HCEC 1CT (cell line): ENCODE results near the gene FGD5.

Experiments
- DNase-seq: peaks from one replicate; pipeline ENCODE4 v3.0.0-alpha.2; 2017

The FGD5 gene

DNA sequence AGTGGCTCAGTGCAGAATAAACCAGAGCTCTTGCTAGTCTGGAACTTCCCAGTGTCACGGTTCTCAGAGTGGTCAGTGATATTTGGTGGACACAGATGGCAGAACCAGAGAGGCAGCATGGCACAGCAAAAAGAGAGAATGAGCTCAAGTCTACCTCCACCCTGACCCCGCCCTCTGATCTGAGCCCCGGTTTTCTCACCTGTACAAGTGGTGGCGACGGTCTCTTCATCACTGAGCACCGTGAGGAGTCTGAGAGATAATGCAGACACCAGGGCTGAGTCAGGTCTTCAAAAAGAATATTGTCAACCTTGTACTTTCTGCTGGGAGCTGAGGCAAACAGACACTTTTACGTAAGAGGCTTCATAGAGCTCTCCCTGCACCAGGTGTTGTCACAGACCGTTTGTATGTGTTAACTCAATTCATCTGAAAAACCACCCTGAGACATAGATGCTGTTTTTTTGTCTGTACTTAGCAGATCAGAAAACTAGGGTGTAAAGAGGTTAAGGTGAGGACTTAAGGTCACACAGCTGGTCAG is 13.2 kb downstream of the FGD5 start:
- DNase-seq = no peak

DNA sequence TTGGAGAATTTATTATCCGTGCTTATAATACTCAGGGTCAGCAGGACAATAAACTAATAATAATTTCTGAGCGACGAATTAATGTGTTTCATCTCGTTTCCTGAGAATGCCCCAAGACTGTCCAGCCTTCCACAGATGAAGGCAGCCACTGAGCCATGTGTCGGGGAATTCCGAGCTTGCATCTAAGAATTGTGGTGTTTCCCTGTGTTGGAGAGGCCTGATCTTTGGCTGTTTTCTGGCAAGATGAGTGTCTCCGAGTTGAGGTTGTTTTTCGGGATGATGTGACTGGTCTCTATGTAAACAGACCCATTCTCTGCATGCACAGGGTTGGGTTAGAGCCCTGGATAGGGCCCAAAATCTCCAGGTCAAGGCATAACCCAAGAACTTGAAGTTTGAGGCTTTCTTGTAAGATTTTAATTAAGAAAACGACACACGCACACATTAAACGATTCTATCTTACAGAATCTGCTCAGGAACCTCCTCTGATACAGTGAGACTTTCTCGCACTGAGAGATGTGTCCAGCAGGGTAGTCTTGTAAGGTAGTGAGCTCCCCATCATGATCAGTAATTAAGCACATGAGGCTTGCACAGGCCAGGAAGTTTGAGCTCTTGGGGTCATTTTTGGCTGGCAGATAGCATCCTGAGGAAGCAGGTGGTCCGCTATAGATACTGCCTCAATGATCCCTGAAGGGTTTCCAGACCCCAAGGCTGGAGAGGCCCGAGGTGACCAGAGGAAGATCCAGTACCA is 14.4 kb downstream of the FGD5 start:
- DNase-seq = no peak

DNA sequence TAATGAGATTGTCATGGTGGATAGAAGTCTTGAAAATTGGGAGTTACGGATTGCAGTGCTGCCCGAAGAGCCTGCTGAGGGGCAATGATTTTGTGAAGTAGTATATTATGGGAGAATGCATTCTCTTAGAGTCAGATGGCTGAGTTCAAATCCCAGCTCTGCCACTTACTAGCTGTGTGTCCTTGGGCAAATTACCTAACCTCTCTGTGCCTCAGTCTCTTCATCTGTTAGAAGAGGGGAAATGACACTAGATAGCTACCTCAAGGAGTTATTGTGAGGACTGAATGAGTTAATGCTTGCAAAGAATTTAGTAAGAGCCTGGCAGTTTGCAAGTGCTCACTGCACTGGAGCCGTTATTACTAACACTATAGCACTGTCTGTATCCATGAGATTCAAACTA is 15.4 kb downstream of the FGD5 start:
- DNase-seq = no peak

DNA sequence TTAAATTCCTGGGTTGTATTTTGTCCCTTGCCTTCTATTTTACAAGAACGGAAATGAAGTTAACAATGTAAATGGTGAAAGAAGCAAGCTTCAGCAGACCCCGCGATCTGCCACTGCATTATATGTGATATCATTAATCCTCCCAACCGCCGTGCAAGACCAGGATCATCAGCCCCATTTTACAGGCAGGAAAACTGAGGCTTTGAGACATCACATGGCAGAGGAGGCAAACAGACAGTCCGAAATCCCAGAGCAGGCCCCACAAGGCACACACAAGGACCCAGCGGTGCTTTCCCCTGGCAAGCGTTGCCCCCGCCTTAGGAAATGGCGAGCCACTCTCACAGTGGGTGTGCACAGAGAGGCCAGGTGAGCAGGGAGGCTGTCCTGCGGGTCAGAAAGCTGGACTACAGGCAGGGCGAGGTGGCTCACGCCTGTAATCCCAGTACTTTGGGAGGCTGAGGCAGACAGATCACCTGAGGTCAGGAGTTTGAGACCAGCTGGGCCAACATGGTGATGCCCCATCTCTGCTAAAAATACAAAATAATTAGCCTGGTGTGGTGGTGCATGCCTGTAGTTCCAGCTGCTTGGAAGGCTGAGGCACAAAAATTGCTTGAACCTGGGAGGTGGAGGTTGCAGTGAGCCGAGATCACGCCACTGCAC is 16.2 kb downstream of the FGD5 start:
- no peak for DNase-seq

DNA sequence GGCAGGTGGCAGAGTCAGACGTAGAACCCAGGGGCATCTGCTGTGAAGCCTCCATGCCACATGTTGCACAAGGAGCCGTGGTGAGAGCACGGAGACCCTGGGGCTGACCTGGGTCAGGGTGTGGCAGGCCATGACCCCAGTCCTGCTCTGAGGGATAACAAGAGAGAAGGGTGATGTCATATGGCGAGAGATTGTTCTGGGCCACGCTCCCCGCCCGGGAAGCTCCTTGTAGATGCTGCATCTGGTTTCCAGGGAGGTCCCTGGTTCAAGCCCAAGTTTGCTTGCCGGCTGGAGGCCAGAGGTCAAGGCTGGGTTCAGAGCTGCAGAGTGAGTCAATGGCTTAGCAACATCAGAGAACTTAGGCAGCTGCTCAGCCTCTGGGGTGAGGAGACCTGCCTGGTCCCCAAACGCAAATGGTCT is 17.3 kb downstream of the FGD5 start:
- peak; percentile 51 for DNase-seq

DNA sequence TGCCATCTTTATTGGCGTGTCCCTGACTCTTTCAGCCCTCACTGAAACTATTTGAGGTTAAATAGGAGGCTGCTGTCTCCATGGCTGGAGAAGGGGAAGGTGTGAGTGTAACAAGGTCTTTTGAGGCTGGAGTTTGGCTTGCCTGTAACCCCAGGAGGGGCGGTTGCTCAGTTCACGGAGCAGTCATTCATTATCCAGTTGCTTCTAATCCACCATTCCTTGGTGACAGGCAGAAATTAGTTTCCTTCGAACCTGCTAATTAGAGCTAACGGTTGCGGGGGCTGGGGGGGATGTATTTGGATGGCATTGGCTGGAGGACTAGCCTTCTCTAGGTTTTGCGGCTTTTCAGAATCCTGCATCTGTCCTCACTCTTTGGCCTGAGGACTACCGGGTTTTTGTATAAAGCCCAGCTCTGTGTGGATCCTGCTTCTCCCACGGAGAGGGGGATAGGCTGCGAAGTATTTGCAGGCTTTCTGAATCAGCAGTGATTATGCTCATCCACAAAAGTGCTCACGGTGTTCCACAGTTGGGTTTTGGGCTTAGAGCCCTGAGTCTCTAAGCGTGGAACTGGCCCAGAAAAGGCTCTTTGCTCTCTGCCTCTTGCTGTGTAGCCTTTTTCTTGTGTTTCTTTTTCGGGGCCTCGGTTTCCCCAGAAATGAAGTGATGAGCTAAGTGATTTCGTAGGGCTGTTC is 18.6 kb downstream of the FGD5 start:
- DNase-seq = no peak

DNA sequence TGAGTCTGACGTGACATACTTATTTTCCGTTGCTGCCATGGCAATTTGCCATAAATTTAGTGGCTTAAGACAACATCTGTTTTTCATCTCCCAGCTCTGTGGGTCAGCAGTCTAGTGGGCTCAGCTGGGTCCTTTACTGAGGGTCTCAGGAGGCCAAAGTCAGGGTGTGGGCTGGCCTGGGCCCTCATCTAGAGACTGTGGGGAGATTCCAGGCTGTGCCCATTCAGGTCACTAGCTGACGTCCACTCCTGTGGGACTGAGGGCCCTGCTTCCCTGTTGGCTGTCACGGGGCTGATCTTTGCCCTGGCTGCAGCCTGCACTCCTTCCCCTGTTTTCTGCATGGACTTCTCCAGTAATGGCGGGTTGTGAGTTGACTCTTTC is 19.1 kb downstream of the FGD5 start:
- DNase-seq = no peak

DNA sequence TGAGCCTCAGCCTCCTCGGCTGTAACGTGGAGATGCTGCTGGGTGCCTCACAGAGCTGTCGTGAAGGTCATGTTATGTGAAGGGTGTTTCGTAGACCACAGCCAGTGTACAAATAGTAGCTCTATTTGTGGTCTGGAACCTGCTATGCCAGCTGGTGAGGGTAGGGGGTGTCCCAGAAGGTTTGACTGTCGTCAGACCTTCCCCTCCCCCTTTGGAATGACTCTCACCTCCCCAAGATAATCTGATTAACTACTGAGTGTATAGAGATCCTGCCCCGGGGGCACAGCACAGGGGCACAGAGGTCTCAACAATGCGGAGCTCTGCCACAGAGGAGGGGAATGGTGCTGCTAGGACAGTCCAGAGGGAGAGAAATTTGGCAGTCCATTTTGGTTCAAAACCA is 20.5 kb downstream of the FGD5 start:
- DNase-seq = no peak

DNA sequence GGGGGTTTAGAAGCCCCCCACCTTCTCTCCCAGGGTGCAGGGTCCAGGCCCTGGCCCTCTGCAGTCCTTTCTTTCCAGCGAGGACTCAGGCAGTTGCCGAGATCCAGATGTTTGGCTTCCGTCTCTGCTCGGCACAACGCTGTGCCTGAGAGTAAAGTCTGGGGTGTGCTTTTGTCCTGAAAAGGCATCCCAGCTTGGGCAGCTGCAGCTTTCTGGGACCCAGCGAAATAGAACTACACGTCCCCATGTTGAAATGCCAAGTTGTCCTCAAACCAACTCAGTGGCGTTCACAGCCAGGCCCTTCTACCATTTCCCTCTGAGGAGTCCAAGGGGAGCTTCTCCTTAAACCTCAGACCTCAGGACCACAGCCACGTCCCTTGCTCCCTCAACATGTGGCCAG is 23.1 kb downstream of the FGD5 start:
- no peak for DNase-seq

DNA sequence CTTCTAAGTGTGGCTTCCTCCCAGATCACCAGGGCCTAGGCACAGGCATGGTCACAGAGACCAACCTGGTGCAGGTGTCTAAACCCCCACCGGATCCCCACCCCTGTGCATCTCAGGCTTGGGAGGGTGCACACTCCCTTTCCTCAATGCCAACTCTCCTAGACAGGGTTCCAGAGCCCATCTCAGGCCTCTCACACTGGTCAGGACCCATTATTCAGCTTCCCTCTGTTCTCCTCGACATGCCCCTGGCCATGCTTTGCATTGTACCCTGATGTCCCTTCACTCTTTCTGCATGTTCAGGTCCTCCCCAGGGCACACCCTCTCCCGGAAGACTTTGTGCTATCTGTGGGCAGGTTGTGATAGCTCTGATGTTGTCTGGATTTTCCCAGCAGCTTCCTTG is 23.5 kb downstream of the FGD5 start:
- no peak for DNase-seq

DNA sequence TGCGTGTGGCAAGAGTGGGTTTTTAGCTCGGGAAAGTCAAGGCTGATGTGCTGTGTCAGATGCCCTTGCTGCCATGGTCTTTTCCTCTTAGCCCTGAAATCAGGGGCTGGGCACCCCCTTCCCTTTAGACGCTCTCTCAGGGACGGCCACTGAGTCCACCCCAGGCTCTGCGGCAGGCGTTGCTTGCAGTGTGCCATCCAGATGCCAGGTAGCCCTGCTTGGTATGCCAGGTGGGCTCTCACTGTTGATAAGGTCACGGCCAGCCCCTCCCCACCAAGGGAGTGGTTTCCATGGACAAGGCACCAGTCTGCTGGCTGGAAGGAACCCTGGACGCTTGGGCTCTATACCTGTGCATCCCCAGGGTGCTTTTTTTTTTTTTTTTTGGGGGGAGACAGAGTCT is 24.6 kb downstream of the FGD5 start:
- no peak for DNase-seq

DNA sequence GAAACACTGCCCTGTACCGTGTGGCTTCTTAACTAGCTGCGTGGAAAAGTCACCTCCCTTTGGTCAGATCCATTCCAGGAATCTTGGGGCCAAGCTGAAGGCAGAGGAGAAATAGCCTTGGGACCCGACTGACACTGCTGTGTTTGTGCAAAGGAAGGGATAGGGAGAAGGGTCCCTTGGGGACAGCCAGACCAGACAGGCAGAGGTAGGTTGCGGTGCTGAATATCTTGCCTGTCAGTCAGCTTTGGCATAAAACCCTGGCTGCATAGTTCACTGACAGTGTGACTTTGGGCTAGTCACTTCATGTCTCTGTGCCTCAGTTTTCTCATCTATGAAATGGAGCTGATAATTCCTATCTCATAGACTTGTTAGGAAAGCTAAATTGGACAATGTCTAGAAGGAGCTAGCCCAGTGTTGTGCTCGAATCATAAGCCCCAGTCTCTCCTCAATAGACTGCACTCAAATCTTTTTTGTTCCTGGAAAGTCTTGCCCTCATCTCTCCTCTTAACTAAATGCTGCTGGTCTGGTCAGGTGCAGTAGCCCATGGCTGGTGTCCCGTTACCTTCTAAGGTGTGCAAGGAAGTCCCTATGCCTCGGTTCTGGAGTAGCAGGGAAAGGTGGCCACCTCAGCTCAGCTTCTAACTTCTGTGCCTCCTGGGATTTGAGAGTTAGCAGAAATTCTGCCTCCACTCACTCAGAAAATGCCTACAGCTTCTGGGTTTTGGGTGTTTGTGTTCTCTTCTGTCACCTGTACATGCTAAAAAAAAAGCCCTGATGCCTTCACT is 25.8 kb downstream of the FGD5 start:
- DNase-seq = no peak

DNA sequence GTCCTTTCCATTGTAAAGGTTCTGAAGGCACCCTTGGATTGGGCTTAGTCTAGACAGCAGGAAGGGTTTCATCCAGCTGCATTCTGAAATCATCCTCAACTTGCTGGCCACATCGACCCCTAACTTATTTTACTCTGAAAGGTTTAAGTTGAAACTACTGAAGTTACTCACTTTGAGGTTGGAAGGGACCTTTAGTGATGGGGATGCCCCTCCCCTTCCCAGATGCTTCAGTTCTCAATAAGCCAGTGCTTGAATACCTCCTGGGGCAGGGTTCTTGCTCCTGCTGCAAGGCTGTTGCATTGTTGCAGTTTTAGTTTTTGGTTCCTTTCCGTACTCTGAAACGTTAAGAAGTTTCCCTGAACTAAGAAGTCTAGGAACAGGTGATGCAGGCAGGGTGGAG is 26.4 kb downstream of the FGD5 start:
- no peak for DNase-seq

DNA sequence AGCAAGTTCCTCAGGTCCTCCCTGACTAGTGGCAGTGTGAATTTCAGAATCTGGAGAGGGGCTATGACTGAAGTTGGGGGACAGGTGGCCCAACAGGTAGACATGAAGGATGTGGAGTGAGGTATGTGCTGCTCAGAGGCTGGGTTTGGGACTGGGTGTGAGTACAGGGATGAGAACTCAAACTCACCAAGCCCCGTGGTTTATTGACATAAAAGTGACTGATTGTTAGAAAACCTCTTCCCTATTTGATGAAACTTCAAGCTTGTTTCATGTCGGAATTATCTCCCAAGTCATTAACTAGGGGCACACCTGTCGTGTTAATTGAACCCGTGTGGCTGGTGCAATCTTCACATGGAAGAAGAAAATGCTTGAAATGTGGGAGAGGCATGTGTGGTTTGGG is 27.1 kb downstream of the FGD5 start:
- no peak for DNase-seq

DNA sequence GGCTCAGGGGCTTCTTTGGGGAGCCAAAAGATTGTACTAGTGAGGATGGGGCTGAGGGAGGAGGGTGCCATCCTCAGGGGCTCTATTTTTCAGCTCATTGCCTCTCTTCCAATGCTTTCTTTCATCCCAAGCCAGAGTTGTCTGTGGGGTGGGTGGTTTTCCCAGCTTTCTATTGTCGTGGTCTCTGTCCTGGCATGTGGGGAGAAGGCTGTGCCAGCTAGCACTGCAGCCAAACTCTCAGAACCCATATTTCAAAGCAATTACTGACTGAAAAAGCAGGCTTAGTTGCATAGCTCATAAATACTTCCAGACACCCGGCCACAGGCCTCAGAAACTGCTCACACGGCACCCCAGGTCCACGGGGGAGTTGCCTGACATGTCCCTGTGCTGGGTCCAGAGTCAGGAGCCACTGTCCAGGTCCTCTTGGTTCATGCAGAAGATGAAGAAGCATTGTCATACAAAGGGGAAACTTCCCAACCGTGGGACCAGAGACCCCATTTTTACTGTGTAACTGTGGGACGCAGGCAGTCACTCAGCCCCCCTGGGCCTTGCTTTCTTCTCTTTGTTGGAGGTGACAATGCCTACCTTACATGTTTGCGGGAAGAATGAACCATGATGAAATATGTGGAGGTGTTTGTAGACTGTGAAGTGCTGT is 27.6 kb downstream of the FGD5 start:
- DNase-seq = no peak

DNA sequence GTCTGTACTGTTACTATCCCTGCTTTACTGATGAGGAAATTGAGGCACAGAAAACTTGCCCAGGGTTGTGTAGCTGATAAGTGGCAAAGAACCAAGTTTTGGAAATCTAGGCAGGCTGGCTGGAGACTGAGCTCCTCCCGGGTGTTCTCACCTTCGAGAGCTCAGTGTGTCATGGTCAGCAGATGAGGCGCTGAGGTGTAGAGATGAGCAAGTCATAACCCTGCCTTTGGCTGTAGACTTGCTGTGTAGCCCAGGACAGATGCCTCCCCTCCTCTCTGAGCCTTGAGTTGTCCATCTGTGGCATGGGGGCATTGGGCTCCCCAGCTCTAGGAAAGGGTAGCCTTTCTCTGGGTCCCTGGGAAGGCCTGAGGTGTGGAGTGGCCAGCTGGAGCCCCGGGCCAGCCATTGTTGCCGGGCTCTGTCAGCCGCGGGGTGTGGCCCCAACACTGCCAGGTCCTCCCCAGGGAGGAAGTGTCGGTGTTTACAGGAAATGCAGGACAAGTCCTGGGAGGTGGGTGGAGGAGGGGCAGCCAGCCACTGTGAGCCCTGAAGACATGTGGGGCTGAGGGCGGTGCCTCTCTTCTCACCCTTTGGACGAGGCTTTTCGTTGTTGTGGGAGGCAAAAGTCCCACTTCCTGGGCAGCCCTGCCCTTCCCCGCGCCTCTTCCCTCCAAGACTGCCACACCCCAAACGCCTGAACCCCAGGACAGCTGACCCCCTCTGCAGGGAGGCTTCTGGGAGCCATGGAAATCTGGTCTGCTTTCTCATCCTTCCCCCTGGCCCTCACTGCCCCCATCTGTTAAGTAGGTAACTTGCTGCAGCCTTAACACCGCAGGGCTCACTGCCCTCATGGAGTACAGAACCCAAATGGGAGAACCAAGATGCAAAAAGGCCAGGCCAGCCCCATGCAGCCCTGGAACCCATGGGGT is 29.1 kb downstream of the FGD5 start:
- DNase-seq = no peak

DNA sequence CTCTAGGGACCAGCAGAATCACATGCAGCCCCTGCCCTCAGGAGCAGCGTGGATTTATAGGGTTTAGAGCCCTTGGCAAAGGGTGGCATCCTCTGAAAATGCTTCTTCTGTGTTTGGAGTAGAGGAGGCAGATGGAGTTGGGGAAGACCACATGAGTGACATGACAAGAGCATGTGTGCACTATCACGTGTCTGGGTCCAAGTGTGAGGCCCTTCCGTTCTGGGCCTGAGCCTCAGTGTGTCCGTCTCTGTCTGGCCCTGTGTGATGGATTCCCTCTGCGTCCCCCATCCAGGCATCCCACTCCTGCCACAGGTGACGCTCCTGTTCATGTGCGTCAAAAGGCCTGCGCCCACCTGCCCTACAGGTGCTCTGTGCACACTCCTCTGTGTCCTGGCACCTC is 30.1 kb downstream of the FGD5 start:
- DNase-seq = no peak

DNA sequence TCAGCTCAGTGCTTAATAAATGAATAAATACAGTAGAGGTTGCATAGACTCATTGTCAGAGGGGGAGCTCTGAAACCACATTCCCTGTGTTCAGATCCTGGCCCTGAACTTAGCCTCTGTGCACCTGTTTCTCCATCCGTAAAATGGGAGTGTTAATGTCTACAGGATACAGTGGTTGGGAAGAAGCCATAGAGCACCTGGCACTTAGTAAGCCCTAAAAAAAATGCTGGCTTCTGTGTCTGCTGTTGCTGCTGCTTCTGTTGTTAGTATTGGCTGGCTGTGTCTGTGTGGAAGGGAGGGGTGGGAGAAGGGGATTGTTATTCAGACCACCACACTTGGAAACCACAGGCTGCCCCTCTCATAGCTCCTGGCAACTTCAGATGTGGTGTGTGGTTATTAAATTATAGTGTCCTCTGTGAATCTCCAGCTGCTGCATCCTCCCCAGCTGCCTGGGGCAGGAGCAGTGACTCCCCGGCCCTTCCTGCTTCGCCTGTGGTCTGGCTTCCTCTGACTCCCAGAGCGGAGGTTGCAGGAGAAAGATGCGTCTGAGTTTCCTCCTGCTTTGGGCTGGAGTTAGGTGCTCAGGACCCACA is 31.0 kb downstream of the FGD5 start:
- no peak for DNase-seq

DNA sequence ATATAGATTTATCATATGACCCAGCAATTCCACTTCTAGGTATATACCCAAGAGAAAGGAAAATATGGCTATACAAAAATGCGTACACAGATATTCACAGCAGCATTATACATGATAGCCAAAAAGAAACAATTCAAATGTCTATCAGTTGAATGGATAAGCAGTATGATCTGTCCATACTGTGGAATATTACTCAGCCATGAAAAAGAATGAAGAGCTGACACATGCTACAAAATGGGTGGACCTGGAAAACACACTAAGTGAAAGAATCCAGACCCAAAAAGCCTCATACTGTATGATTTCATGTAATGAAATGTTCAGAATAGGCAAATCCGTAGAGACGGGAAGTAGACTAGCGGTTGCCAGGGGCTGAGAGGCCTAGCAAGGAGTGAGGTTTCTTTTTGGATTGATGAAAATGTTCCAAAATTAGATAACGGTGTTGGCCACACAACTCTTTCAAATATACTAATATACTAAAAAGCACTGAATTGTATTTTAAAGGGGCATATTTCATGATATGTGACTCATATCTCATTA is 33.4 kb downstream of the FGD5 start:
- no peak for DNase-seq

DNA sequence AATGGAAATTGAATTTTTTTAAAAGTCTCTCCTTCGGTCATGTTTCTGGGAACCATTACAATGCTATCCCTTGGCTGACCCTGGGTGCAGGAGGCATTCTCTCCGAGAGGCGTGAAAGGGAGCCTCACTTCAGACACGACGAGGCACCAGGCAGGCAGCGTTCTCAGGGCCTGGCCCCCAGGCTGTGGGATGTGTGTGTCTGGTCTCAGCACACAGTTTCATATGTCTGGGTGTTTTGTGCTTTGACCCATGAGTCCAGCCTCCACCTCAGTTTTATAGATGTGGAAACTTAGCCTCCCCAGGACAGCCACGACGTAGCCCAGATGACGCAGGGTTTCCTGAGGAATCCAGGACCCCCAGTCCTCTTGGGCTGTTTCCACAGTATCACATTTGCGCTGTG is 34.0 kb downstream of the FGD5 start:
- DNase-seq = no peak
